Liver (tissue), 9 donors: ENCODE measurements around the gene SCIMP. TPM values are rescaled to one million over a fixed set of nuclear protein-coding genes. Genes with fewer than 3 reads are reported as not detected.

Experiments used
- DNase-seq: peaks from one replicate; pipeline ENCODE4 v3.0.0-alpha.2; 2017; ENCODE audit warnings: low spot score
- H3K27ac ChIP-seq, 2 donors: one replicate each; pipeline ENCODE4 v1.7.0; 2013; ENCODE audit warnings: inconsistent platforms in 2 of 2, low read length in 2 of 2, control low read depth in 1 of 2, low read depth in 1 of 2, mild to moderate bottlenecking in 1 of 2
- H3K27me3 ChIP-seq, 4 donors: one replicate each; pipeline versions ENCODE4 v1.6.1 to v1.7.0; 2013; ENCODE audit warnings: low read length in 3 of 4, inconsistent platforms in 1 of 4, mild to moderate bottlenecking in 1 of 4, moderate library complexity in 1 of 4; ENCODE audit not compliant: control insufficient read depth in 4 of 4, insufficient read depth in 4 of 4
- H3K36me3 ChIP-seq, 4 donors: one replicate each; pipeline versions ENCODE4 v1.6.1 to v1.7.0; 2013; ENCODE audit warnings: low read length in 3 of 4, mild to moderate bottlenecking in 3 of 4, low read depth in 1 of 4, moderate library complexity in 1 of 4; ENCODE audit not compliant: control insufficient read depth in 4 of 4, insufficient read depth in 3 of 4
- H3K4me1 ChIP-seq, 4 donors: one replicate each; pipeline versions ENCODE4 v1.6.1 to v1.7.0; 2013; ENCODE audit warnings: low read length in 3 of 4, mild to moderate bottlenecking in 3 of 4, moderate library complexity in 1 of 4; ENCODE audit not compliant: control insufficient read depth in 4 of 4, insufficient read depth in 4 of 4
- H3K4me3 ChIP-seq, 3 donors: one replicate each; pipeline versions ENCODE4 v1.6.1 to v1.7.0; 2013; ENCODE audit warnings: low read length in 3 of 3, control low read depth in 1 of 3, low read depth in 1 of 3, mild to moderate bottlenecking in 1 of 3
- H3K9ac ChIP-seq, 2 donors: one replicate each; pipeline ENCODE4 v1.7.0; 2013; ENCODE audit warnings: low read length in 2 of 2, mild to moderate bottlenecking in 2 of 2, moderate library complexity in 2 of 2, control low read depth in 1 of 2, low read depth in 1 of 2
- H3K9me3 ChIP-seq, 4 donors: one replicate each; pipeline versions ENCODE4 v1.6.1 to v1.7.0; 2013; ENCODE audit warnings: low read length in 3 of 4; ENCODE audit not compliant: control insufficient read depth in 4 of 4
- EGR1 ChIP-seq, 2 donors: IDR thresholded peaks; 2 replicates each; pipeline ENCODE4 v1.6.1; 2016 to 2018; ENCODE audit warnings: antibody characterized with exemption in 2 of 2, low read depth in 2 of 2
- FOXA1 ChIP-seq: IDR thresholded peaks from 2 replicates; pipeline ENCODE4 v1.6.1; 2016; ENCODE audit warnings: antibody characterized with exemption
- FOXA2 ChIP-seq: IDR thresholded peaks from 2 replicates; pipeline ENCODE4 v1.6.1; 2016; ENCODE audit warnings: antibody characterized with exemption
- HNF4A ChIP-seq, 2 donors: conservative IDR thresholded peaks; 2 replicates each; pipeline ENCODE4 v1.6.1; 2016; ENCODE audit warnings: antibody characterized with exemption in 2 of 2, mild to moderate bottlenecking in 2 of 2
- JUND ChIP-seq, 2 donors: IDR thresholded peaks; 2 replicates each; pipeline ENCODE4 v1.6.1; 2016; ENCODE audit warnings: antibody characterized with exemption in 2 of 2
- NR2F2 ChIP-seq: IDR thresholded peaks from 2 replicates; pipeline ENCODE4 v1.6.1; 2016; ENCODE audit warnings: antibody characterized with exemption
- RAD21 ChIP-seq, 2 donors: IDR thresholded peaks; 2 replicates each; pipeline ENCODE4 v1.6.1; 2016; ENCODE audit warnings: antibody characterized with exemption in 2 of 2, mild to moderate bottlenecking in 2 of 2
- SP1 ChIP-seq: IDR thresholded peaks from 2 replicates; pipeline ENCODE4 v1.6.1; 2018; ENCODE audit warnings: antibody characterized with exemption, mild to moderate bottlenecking
- YY1 ChIP-seq: IDR thresholded peaks from 2 replicates; pipeline ENCODE4 v1.6.1; 2016; ENCODE audit warnings: antibody characterized with exemption, mild to moderate bottlenecking
- WGBS: extraction: QIAGEN DNeasy Blood & Tissue Kit; methylation state at CpG from one replicate; pipeline ENCODE4 v1.1.7; 2013; 5-methylcytosine and 5-hydroxymethylcytosine counted together
- polyA plus RNA-seq, 2 donors: library from polyadenylated mRNA; stranded (reverse) in 1 of 2; unstranded in 1 of 2; fragments of 200-250 nt in 1 of 2; fragments of >200 nt in 1 of 2; fragmentation: Nextera tagmentation in 1 of 2; extraction: Ambion mirVana in 1 of 2; gene quantifications; one replicate each; pipeline versions ENCODE4 v1.2.1 to v1.2.3, GENCODE V29; 2013 to 2015
- total RNA-seq, 2 donors: library from RNA; depleted of rRNA; stranded (reverse); fragments of >200 nt; gene quantifications; one replicate each; pipeline ENCODE4 v1.2.3, GENCODE V29; 2014
- TF ChIP-seq, protein P1 (sequence below): fragments of 150-350 bp; IDR thresholded peaks from 2 replicates; pipeline ENCODE4 v1.5.1; 2017; ENCODE audit warnings: improper control_type of control experiment, low read depth, low read length; ENCODE audit not compliant: missing input control
- TF ChIP-seq, protein P2 (sequence below): IDR thresholded peaks from 2 replicates; pipeline ENCODE4 v1.6.1; 2016; ENCODE audit warnings: antibody characterized with exemption, mild to moderate bottlenecking
- donor health status: healthy.
- donor health status: healthy.
- donor health status: healthy.
- donor health status: healthy.
- donor health status: healthy.

The SCIMP gene
- total and polyA plus RNA-seq, 4 donors, result 3.0 to 5.7 (median 3.5) TPM

DNA sequence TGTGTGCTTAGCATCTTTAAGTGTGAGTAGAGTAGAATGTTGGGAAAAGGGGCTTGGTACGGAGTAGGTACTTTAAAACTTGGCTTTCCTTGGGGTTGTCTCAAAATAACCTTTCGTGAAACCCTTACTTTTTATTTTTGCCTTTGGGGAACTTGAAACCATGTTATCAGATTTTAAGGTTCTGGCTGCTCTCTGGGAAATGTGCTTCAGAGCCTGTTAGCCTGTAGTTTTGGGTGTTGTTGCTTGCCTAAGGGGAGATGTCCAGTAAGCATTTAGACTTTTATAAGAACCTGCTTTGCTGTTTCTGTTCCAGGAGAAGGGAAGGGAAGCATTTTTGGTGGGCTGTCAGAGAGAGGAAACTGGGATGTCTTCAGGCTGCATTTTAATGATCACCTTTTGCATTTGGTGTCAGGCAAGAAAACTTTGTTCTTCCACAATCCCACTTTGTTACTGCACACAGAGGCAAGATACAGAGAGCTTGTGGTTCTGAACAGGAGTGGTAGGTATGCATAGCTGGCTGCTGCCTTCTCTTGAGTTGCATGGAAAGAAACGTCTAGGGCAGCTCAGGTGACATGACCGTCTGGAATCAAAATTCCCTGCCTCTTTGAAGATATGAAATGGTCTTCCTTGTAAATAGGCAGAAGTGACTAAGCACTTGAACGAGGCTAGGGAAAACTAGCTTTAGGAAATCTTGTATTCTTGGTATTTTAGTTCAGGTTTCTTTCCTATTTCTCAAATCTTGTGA lies 49.1 kb upstream of the SCIMP start:
- Histone ChIP-seq H3K4me1 (peaks cover 2 to 23% (median 13%) of the 10 kb centered on the region in 4 donors), H3K36me3 (no peaks in the 10 kb centered on the region), H3K27ac (peak overlapping the region in 1 of 2 donors; percentile 16), H3K27me3 (no peaks in the 10 kb centered on the region), H3K9me3 (no peaks in the 10 kb centered on the region), H3K9ac (peak overlapping the region in 1 of 2 donors; percentile 8), H3K4me3 (peak overlapping the region in 1 of 3 donors; percentile 99)
- no peak for DNase-seq
- TF ChIP-seq FOXA2, result no peak
- TF ChIP-seq YY1, result no peak
- no peak for TF ChIP-seq HNF4A (conservative IDR thresholded peaks at IDR 0.05)
- TF ChIP-seq JUND (IDR thresholded peaks at IDR 0.05), result no peak
- no peak for TF ChIP-seq SP1
- TF ChIP-seq NR2F2, result no peak
- no peak for TF ChIP-seq RAD21 (IDR thresholded peaks at IDR 0.05)
- TF ChIP-seq, protein P1, sequence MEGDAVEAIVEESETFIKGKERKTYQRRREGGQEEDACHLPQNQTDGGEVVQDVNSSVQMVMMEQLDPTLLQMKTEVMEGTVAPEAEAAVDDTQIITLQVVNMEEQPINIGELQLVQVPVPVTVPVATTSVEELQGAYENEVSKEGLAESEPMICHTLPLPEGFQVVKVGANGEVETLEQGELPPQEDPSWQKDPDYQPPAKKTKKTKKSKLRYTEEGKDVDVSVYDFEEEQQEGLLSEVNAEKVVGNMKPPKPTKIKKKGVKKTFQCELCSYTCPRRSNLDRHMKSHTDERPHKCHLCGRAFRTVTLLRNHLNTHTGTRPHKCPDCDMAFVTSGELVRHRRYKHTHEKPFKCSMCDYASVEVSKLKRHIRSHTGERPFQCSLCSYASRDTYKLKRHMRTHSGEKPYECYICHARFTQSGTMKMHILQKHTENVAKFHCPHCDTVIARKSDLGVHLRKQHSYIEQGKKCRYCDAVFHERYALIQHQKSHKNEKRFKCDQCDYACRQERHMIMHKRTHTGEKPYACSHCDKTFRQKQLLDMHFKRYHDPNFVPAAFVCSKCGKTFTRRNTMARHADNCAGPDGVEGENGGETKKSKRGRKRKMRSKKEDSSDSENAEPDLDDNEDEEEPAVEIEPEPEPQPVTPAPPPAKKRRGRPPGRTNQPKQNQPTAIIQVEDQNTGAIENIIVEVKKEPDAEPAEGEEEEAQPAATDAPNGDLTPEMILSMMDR, result no peak
- no peak for TF ChIP-seq EGR1 (IDR thresholded peaks at IDR 0.05; ENCODE audit: low read depth in 2 of 2)
- TF ChIP-seq FOXA1, result no peak
- 64% methylated on average over 5 of the region's 5 CpGs for WGBS

DNA sequence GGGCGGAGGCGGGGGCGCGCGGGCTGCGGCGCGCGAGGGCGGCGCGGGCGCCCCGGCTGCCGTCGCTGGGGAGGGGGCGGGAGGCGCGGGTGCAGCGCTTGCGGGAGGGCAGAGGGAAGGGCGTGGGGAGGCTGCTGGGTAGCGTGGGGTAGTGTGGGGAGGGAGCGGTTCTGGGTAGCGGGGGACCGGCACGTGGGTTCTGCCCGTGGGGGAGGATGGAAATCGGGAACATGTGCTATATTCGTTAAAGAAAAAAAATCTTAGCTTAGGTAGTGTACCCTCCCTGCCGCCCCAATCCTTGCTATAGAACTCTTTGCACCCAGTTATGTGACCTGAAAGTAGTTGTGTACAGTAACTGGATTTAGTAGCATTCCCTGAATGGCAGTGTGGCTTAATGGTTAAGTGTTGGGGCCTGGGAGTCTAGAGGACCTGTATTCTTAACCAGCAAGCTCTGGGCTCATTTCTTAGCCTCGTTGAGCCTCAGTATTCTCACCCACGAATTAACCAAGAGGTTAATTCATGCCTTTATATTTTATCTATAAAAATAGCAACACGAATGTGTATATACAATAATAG lies 48.1 kb upstream of the SCIMP start:
- peak; percentile 46 for DNase-seq
- no peaks in the 10 kb centered on the region for H3K36me3 ChIP-seq
- peak overlapping the region; percentile 47 to 63 for H3K9ac ChIP-seq
- 3% methylated on average over 34 of the region's 34 CpGs for WGBS
- peak overlapping the region; percentile 83 to 99 (median 87) for H3K4me3 ChIP-seq
- peak overlapping the region; percentile 57 to 65 for H3K27ac ChIP-seq
- no peaks in the 10 kb centered on the region for H3K27me3 ChIP-seq
- no peak for TF ChIP-seq RAD21 (IDR thresholded peaks at IDR 0.05)
- TF ChIP-seq, protein P2, sequence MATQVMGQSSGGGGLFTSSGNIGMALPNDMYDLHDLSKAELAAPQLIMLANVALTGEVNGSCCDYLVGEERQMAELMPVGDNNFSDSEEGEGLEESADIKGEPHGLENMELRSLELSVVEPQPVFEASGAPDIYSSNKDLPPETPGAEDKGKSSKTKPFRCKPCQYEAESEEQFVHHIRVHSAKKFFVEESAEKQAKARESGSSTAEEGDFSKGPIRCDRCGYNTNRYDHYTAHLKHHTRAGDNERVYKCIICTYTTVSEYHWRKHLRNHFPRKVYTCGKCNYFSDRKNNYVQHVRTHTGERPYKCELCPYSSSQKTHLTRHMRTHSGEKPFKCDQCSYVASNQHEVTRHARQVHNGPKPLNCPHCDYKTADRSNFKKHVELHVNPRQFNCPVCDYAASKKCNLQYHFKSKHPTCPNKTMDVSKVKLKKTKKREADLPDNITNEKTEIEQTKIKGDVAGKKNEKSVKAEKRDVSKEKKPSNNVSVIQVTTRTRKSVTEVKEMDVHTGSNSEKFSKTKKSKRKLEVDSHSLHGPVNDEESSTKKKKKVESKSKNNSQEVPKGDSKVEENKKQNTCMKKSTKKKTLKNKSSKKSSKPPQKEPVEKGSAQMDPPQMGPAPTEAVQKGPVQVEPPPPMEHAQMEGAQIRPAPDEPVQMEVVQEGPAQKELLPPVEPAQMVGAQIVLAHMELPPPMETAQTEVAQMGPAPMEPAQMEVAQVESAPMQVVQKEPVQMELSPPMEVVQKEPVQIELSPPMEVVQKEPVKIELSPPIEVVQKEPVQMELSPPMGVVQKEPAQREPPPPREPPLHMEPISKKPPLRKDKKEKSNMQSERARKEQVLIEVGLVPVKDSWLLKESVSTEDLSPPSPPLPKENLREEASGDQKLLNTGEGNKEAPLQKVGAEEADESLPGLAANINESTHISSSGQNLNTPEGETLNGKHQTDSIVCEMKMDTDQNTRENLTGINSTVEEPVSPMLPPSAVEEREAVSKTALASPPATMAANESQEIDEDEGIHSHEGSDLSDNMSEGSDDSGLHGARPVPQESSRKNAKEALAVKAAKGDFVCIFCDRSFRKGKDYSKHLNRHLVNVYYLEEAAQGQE, result peak; percentile 10
- peaks cover 2 to 23% (median 13%) of the 10 kb centered on the region in 4 donors for H3K4me1 ChIP-seq
- no peaks in the 10 kb centered on the region for H3K9me3 ChIP-seq
